ENCODE data around the gene PAFAH2.

GRCh38 chr1:25929016-25929415, 68.8 kb downstream of the PAFAH2 start:
- TF ChIP-seq CTCF (IDR thresholded peaks at IDR 0.05 in 2 of 3, conservative IDR thresholded peaks at IDR 0.05 in 1 of 3; ENCODE audit: borderline replicate concordance in 1 of 3, insufficient read depth in 1 of 3, low read depth in 2 of 3, low read length in 2 of 3): no peak
- TF ChIP-seq POLR2A (IDR thresholded peaks at IDR 0.05; ENCODE audit: borderline replicate concordance, extremely low read depth, insufficient read depth, insufficient read length): no peak
- no peak for TF ChIP-seq ZNF274 (IDR thresholded peaks at IDR 0.05; ENCODE audit: low read depth, low read length)
- TF ChIP-seq SP1 (IDR thresholded peaks at IDR 0.05; ENCODE audit: low read depth): no peak
- TF ChIP-seq RAD21 (IDR thresholded peaks at IDR 0.05; ENCODE audit: low read depth): no peak
- TF ChIP-seq ZBTB33 (IDR thresholded peaks at IDR 0.05; ENCODE audit: extremely low read depth, insufficient replicate concordance, low read length): no peak
